Choroid plexus epithelial cell (primary cell): ENCODE data around the gene ADAMTS14.

Experiments used
- DNase-seq: peaks from one replicate; pipeline ENCODE4 v3.0.0-alpha.2; 2010; ENCODE audit warnings: low read depth
- H3K4me3 ChIP-seq: 2 replicates; pipeline ENCODE4 v1.5.1; 2011; ENCODE audit warnings: low read depth, mild to moderate bottlenecking, control low read depth, low read length, moderate library complexity
- TF ChIP-seq, protein P1 (sequence below): conservative IDR thresholded peaks from 2 replicates; pipeline ENCODE4 v1.5.1; 2011; ENCODE audit warnings: low read depth, mild to moderate bottlenecking, control low read depth, inconsistent platforms, low read length, moderate library complexity

Gene ADAMTS14

DNA sequence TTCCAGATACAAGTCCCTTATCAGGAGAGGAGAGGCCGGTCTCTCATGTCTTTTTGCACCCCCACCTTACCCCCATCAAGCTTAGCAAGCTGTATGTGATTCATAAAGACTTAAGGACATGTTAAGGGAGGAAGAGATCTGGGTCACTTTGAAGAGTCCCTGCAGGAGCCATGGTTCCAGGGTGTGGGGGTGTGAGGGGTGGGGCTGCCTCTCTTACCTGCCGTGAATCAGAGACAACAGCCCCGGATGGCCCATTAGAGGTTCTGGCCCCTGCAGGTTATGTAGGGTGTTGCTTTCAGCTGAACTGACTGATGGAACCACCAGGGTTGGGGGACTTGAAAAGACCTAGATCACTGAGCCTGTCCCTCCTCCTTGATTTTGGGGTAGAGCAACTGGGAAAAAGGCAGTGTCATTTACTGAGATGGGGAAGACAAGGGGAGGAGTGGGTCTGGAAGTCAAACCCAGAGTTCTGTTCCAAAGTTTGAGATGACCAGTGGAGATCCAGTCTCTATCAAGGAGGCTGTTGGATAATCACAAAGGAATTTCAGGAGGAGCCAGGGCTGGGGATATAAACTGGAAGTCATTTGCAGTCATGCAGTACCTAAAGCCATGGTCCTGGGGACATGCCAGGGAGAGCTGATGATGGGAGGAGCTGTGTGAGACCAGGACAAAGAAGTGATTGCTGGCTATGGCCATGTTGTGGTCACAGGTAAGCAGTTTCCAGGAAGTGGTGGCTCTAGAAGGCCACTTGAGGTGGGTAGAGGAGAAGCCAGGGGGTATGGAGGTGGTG is 23.1 kb downstream of the ADAMTS14 start:
- H3K4me3 ChIP-seq: no peak overlapping the region
- TF ChIP-seq, protein P1, sequence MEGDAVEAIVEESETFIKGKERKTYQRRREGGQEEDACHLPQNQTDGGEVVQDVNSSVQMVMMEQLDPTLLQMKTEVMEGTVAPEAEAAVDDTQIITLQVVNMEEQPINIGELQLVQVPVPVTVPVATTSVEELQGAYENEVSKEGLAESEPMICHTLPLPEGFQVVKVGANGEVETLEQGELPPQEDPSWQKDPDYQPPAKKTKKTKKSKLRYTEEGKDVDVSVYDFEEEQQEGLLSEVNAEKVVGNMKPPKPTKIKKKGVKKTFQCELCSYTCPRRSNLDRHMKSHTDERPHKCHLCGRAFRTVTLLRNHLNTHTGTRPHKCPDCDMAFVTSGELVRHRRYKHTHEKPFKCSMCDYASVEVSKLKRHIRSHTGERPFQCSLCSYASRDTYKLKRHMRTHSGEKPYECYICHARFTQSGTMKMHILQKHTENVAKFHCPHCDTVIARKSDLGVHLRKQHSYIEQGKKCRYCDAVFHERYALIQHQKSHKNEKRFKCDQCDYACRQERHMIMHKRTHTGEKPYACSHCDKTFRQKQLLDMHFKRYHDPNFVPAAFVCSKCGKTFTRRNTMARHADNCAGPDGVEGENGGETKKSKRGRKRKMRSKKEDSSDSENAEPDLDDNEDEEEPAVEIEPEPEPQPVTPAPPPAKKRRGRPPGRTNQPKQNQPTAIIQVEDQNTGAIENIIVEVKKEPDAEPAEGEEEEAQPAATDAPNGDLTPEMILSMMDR: no peak
- no peak for DNase-seq

DNA sequence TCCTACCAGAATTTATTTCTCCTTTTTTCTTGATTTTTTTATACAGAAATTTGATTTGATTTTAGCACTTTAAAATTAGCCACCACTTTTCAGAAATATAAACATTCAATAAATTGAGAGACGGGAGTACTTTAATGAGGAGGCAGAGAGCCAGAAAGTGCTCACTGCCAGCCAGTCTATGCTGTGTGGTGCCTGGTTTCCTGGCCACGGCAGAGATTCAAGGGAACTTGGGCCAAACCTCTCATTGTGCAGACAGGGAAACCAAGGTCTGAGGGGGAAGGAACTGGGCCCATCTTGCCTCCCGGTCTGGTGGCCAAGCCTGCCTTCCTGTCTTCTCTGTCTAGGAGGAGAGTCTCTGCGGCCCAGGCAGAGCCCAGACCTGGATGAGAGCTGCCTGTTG is 25.9 kb downstream of the ADAMTS14 start:
- no peak for DNase-seq

DNA sequence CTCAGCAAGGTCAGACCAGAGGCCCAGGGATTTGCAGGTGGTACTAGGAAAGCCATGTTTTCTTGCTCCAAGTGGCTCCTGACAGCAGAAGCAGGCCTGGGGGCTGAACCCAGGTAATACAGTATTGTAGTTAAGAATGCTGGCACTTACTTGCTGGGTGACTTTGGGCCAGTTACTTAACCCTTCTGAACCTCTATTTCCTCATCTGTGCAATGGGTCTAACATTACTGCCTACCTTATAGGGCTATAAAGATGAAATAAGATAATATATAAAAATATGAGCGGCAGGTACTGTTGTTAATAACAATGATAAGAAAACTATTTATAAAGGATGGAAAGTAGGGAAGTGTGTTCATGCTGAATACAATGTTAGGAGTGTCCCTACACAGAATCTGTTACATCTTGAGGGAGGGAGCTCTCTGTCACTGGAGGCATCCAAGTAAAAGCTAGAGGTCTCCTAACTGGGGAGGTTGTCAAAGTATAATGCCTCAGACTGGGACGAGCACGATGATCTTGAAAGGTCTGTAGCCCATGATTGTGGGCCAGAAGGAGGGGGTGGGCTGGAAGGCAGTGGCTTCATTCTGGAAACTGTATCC is 26.9 kb downstream of the ADAMTS14 start:
- TF ChIP-seq, protein P1: no peak
- no peak for DNase-seq
- no peak overlapping the region for H3K4me3 ChIP-seq

More for the DNA sequence above, 25.9 kb downstream of the ADAMTS14 start:
- H3K4me3 ChIP-seq: no peak overlapping the region
- TF ChIP-seq, protein P1: no peak

DNA sequence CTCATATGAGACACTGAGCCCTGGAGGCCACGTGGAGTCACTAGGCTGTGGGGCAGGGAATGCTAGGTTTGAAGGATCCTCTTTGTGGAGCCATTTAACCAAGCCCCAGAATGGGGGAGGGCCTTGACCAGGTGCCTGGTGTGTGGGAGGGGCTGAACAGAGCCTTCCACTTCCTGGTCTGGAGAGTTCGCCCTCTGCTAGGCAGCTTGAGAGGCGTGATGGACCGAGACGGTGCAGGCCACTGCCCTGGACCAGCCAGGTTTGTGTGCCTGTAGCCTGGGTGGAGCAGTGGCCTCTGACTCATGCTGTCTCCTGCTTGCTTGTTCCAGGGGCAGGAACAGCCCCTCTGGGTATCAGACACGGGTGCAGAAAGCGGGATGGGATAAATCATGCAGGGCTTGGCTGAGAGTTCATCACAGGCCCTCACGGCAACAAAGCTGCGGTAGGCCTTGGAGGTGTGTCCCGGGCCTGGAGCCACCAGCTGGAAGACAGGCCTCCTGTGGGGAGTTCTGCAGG is 27.4 kb downstream of the ADAMTS14 start:
- TF ChIP-seq, protein P1: no peak
- H3K4me3 ChIP-seq: no peak overlapping the region
- no peak for DNase-seq

DNA sequence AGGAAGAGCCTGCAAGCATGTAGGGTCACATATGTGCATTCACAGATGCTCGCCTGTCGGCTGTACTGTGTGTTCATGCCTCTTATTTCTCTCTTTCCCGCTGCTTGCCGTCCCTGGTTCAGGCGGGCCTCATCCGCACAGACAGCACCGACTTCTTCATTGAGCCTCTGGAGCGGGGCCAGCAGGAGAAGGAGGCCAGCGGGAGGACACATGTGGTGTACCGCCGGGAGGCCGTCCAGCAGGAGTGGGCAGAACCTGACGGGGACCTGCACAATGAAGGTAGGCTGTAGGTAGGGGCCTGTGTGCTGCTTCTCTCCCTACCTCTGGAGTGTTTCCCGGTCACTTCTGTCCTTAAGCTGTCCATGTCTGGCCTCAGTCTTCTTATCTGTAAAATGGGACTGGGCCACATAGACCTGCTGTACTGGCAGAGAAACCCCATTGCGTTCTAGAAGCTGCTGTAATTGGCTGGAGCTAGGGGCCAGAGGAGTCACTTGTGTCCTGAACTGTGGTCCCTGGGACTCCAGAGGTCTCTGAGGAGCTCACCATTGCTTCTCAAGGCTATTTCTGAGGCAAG is 30.0 kb downstream of the ADAMTS14 start:
- peak; percentile 15 for DNase-seq
- H3K4me3 ChIP-seq: no peak overlapping the region
- TF ChIP-seq, protein P1: no peak

DNA sequence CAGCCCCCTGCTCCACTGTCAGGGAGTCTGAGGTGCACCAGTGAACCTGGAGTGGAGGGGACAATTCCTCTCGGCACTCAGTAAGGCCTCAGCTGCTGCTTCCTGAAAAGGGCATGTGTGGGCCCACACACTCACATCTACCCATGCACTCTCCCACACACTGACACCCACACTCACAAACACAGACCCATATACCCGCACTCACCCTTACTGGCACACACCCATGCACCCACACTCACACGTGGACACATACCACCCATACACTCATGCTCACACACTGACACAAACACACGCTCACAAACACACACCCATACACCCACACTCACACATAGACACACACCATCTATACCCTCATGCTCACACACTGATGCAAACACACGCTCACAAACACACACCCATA is 31.9 kb downstream of the ADAMTS14 start:
- DNase-seq: no peak
- H3K4me3 ChIP-seq: no peak overlapping the region
- TF ChIP-seq, protein P1: no peak
